Upper lobe of left lung (tissue), 4 donors: ENCODE data around the gene CRX.

Experiments
- EP300 ChIP-seq, 4 donors: sonication (generic); formaldehyde crosslinking; IDR thresholded peaks; one replicate each; pipeline ENCODE4 v1.5.1; 2017; ENCODE audit warnings: antibody characterized with exemption in 4 of 4, control low read depth in 2 of 4
- POLR2A ChIP-seq, 4 donors: fragments of 450-650 bp; IDR thresholded peaks; one replicate each; pipeline ENCODE4 v1.5.1; 2016 to 2017; ENCODE audit warnings: antibody characterized with exemption in 4 of 4, mild to moderate bottlenecking in 2 of 4

GRCh38 chr19:47890865-47891621 is 69.3 kb downstream of the CRX start:
- TF ChIP-seq POLR2A (IDR thresholded peaks at IDR 0.05) (no peak), EP300 (IDR thresholded peaks at IDR 0.05) (no peak)
